Mononuclear cell (primary cell): ENCODE measurements around the gene SMIM8. TPM values are rescaled to one million over a fixed set of nuclear protein-coding genes. Genes with fewer than 3 reads are reported as not detected.

Source experiments
- total RNA-seq: library from RNA; depleted of rRNA; stranded (reverse); fragments of >200 nt; gene quantifications from one replicate; pipeline ENCODE4 v1.2.3, GENCODE V29; 2012

Gene SMIM8
- total RNA-seq, 1 donor: 4.7 TPM

Other genes starting within 250 kb of the SMIM8 start
- gene CGA, start 227.5 kb upstream of the SMIM8 start, total RNA-seq: not detected
- 134 TPM for gene ZNF292, start 167.0 kb upstream of the SMIM8 start, total RNA-seq
- under 0.01 TPM for gene GJB7, start 6.7 kb downstream of the SMIM8 start, total RNA-seq
- gene C6orf163, start 22.2 kb downstream of the SMIM8 start, total RNA-seq: 2.0 TPM
- gene CFAP206, start 85.4 kb downstream of the SMIM8 start, total RNA-seq: not detected
- 6.4 TPM for gene SLC35A1, start 150.4 kb downstream of the SMIM8 start, total RNA-seq